K562 (cell line): ENCODE data around the gene KCND3. TPM values are rescaled to one million over a fixed set of nuclear protein-coding genes. Genes with fewer than 3 reads are reported as not detected.

ENCODE experiments used
- DDX20 ChIP-seq: fragments of 450-650 bp; IDR thresholded peaks from 2 replicates; pipeline ENCODE4 v1.6.1; 2016; ENCODE audit warnings: missing genetic modification characterization, low read depth, mild to moderate bottlenecking, missing compliant biosample characterization, moderate library complexity
- ETV5 ChIP-seq: sonication (generic); formaldehyde crosslinking; IDR thresholded peaks from 2 replicates; pipeline ENCODE4 v1.4.0; 2020; ENCODE audit warnings: low read depth, mild to moderate bottlenecking, missing genetic modification reagents
- GATAD2B ChIP-seq: fragments of 450-650 bp; IDR thresholded peaks from 2 replicates; pipeline ENCODE4 v1.6.1; 2017; ENCODE audit warnings: mild to moderate bottlenecking, borderline replicate concordance
- HOXB6 ChIP-seq: fragments of 250-450 bp; sonication (Bioruptor Pico); IDR thresholded peaks from 2 replicates; pipeline ENCODE4 v1.5.1; 2022; ENCODE audit warnings: mild to moderate bottlenecking, borderline replicate concordance
- IFI16 ChIP-seq: fragments of 250-450 bp; sonication (Bioruptor Pico); IDR thresholded peaks from 2 replicates; pipeline ENCODE4 v2.1.2; 2022; ENCODE audit warnings: mild to moderate bottlenecking, inconsistent platforms
- JUND ChIP-seq, 2 experiments: IDR thresholded peaks; 2 replicates in 1 of 2; 3 replicates in 1 of 2; pipeline ENCODE4 v1.6.1; 2011; ENCODE audit warnings: borderline replicate concordance in 2 of 2, low read depth in 2 of 2, low read length in 2 of 2, improper control_type of control experiment in 1 of 2, missing biosample characterization in 1 of 2, missing genetic modification characterization in 1 of 2, missing genetic modification reagents in 1 of 2
- KDM2B ChIP-seq: fragments of 250-450 bp; sonication (Bioruptor Pico); IDR thresholded peaks from 2 replicates; pipeline ENCODE4 v1.8.0; 2021; ENCODE audit warnings: mild to moderate bottlenecking, moderate library complexity
- MXI1 ChIP-seq: IDR thresholded peaks from 2 replicates; pipeline ENCODE4 v1.6.1; 2011; ENCODE audit warnings: low read depth, mild to moderate bottlenecking, improper control_type of control experiment, low read length
- NFYB ChIP-seq: IDR thresholded peaks from 2 replicates; pipeline ENCODE4 v1.6.1; 2011; ENCODE audit warnings: mild to moderate bottlenecking, moderate library complexity; ENCODE audit not compliant: insufficient read length; ENCODE audit errors: extremely low read depth
- PTBP1 ChIP-seq: fragments of 200-400 bp; formaldehyde crosslinking; IDR thresholded peaks from 2 replicates; pipeline ENCODE4 v1.6.1; 2017; ENCODE audit warnings: low read depth, low read length
- TSC22D4 ChIP-seq: fragments of 450-650 bp; IDR thresholded peaks from 2 replicates; pipeline ENCODE4 v1.6.1; 2016; ENCODE audit warnings: missing genetic modification characterization, missing biosample characterization, control low read depth
- WHSC1 ChIP-seq: IDR thresholded peaks from one replicate; pipeline ENCODE4 v1.6.1; 2012; ENCODE audit warnings: low read length, control low read depth, inconsistent platforms
- polyA plus RNA-seq, 8 experiments: library from polyadenylated mRNA; depleted of rRNA in 4 of 8; stranded (reverse) in 5 of 8; unstranded in 3 of 8; fragments of >200 nt; fragmentation: Nextera tagmentation in 2 of 8; fragmentation: Illumina TruSeq in 1 of 8; extraction: Ambion mirVana in 2 of 8; extraction: Trizol in 1 of 8; gene quantifications; 2 replicates each; pipeline versions ENCODE4 v1.2.1 to v1.2.3, GENCODE V29; 2011 to 2014; ENCODE audit warnings: inconsistent platforms in 1 of 8, missing spikeins in 1 of 8
- total RNA-seq, 7 experiments: library from RNA; depleted of rRNA in 6 of 7; stranded (reverse); fragments of >200 nt in 6 of 7; fragmentation: Illumina TruSeq in 2 of 7; extraction: Trizol in 2 of 7; gene quantifications; 2 replicates each; pipeline versions ENCODE4 v1.2.1 to v1.2.3, GENCODE V29; 2011 to 2021; ENCODE audit warnings: low replicate concordance in 1 of 7
- TF ChIP-seq, protein P1 (sequence below), 2 experiments: fragments of 450-650 bp; formaldehyde crosslinking in 1 of 2; IDR thresholded peaks; 2 replicates each; pipeline versions ENCODE4 v1.4.0 to v1.6.1; 2014 to 2020; ENCODE audit warnings: mild to moderate bottlenecking in 2 of 2, borderline replicate concordance in 1 of 2, low read depth in 1 of 2
- TF ChIP-seq, protein P2 (sequence below): fragments of 450-650 bp; IDR thresholded peaks from 2 replicates; pipeline ENCODE4 v1.6.1; 2017; ENCODE audit warnings: antibody characterized with exemption

KCND3 gene
- total and polyA plus RNA-seq, 9 of the 15 experiments (the other 6 are each of a cell fraction or from before 2014, with no cell fraction given), result not detected

DNA sequence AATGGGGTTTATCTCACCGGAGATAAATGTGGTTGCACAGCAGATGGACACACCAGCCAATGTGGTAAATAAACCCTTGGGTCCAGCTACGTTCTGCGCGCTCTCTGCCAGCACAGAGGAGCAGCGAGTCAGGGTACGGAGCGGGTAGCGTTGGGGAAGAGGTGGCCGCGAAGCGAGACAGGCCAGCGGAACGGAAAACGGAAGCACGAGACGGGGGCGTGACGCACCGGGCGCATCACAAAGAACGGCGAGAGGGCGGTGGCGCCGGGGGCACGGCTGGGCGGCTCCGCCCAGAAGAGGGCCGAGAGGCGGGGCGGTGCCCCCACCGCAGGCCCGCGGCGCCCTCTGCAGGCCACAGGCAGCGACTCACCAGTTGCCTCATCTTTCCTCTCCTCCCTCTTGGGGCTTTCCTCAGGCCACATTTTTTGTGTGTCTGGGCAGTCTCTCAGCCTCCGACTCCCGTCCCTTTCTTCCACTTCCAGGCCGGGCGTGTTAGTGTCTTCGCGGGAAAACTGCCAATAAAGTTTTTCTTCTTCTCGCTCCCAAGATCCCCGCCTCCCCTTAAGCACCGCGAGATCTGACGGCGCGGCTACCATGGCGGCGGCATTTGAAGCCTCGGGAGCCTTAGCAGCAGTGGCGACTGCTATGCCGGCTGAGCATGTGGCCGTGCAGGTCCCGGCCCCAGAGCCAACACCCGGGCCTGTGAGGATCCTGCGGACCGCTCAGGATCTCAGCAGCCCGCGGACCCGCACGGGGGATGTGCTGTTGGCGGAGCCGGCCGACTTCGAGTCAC lies 233.9 kb downstream of the KCND3 start, which contains the start of gene DDX20 (continued):
- TF ChIP-seq, protein P1, sequence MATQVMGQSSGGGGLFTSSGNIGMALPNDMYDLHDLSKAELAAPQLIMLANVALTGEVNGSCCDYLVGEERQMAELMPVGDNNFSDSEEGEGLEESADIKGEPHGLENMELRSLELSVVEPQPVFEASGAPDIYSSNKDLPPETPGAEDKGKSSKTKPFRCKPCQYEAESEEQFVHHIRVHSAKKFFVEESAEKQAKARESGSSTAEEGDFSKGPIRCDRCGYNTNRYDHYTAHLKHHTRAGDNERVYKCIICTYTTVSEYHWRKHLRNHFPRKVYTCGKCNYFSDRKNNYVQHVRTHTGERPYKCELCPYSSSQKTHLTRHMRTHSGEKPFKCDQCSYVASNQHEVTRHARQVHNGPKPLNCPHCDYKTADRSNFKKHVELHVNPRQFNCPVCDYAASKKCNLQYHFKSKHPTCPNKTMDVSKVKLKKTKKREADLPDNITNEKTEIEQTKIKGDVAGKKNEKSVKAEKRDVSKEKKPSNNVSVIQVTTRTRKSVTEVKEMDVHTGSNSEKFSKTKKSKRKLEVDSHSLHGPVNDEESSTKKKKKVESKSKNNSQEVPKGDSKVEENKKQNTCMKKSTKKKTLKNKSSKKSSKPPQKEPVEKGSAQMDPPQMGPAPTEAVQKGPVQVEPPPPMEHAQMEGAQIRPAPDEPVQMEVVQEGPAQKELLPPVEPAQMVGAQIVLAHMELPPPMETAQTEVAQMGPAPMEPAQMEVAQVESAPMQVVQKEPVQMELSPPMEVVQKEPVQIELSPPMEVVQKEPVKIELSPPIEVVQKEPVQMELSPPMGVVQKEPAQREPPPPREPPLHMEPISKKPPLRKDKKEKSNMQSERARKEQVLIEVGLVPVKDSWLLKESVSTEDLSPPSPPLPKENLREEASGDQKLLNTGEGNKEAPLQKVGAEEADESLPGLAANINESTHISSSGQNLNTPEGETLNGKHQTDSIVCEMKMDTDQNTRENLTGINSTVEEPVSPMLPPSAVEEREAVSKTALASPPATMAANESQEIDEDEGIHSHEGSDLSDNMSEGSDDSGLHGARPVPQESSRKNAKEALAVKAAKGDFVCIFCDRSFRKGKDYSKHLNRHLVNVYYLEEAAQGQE (IDR thresholded peaks at IDR 0.05; ENCODE audit: borderline replicate concordance), result peak; percentile 83; the same call in 1 of the 2 replicates
- TF ChIP-seq, protein P1 (CRISPR knock-in tag; IDR thresholded peaks at IDR 0.05; ENCODE audit: low read depth), result no peak
- TF ChIP-seq HOXB6 (CRISPR knock-in tag), result no peak
- TF ChIP-seq PTBP1, result no peak
- no peak for TF ChIP-seq TSC22D4 (tag)
- TF ChIP-seq ETV5 (CRISPR knock-in tag), result peak; percentile 88
- no peak for TF ChIP-seq GATAD2B
- TF ChIP-seq DDX20 (tag), result no peak
- TF ChIP-seq KDM2B, result peak; percentile 17; the same call in 1 of the 2 replicates
- no peak for TF ChIP-seq NFYB
- TF ChIP-seq JUND (IDR thresholded peaks at IDR 0.05; ENCODE audit: borderline replicate concordance, low read depth, low read length), result peak; percentile 56
- TF ChIP-seq JUND (tag; IDR thresholded peaks at IDR 0.05; ENCODE audit: borderline replicate concordance, low read depth, low read length), result peak; percentile 73; the same call in 2 of the 3 replicates
- TF ChIP-seq, protein P2, sequence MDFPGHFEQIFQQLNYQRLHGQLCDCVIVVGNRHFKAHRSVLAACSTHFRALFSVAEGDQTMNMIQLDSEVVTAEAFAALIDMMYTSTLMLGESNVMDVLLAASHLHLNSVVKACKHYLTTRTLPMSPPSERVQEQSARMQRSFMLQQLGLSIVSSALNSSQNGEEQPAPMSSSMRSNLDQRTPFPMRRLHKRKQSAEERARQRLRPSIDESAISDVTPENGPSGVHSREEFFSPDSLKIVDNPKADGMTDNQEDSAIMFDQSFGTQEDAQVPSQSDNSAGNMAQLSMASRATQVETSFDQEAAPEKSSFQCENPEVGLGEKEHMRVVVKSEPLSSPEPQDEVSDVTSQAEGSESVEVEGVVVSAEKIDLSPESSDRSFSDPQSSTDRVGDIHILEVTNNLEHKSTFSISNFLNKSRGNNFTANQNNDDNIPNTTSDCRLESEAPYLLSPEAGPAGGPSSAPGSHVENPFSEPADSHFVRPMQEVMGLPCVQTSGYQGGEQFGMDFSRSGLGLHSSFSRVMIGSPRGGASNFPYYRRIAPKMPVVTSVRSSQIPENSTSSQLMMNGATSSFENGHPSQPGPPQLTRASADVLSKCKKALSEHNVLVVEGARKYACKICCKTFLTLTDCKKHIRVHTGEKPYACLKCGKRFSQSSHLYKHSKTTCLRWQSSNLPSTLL, result no peak
- TF ChIP-seq MXI1, result peak; percentile 82
- no peak for TF ChIP-seq WHSC1
- TF ChIP-seq IFI16 (CRISPR knock-in tag), result no peak
